ENCODE data around the gene SHISA5. TPM values are rescaled to one million over a fixed set of nuclear protein-coding genes. Genes with fewer than 3 reads are reported as not detected.

The SHISA5 gene
- total and polyA plus RNA-seq, 4 donors: 40.7 to 104 (median 75.8) TPM

GRCh38 chr3:48465531-48466378, 38.2 kb downstream of the SHISA5 start (continued):
- TF ChIP-seq YY1 (IDR thresholded peaks at IDR 0.05) (peak; percentile 71), RXRA (IDR thresholded peaks at IDR 0.05) (peak; percentile 54 to 59), ZBTB33 (IDR thresholded peaks at IDR 0.05) (no peak), JUND (IDR thresholded peaks at IDR 0.05) (peak; percentile 63 to 81), EGR1 (IDR thresholded peaks at IDR 0.05; ENCODE audit: low read depth in 2 of 2) (no peak), HNF4A (conservative IDR thresholded peaks at IDR 0.05) (peak in 1 of 2 donors; percentile 45), SP1 (IDR thresholded peaks at IDR 0.05) (peak; percentile 72), ATF3 (IDR thresholded peaks at IDR 0.05) (no peak), FOXA2 (IDR thresholded peaks at IDR 0.05) (no peak), HNF4G (IDR thresholded peaks at IDR 0.05) (no peak)

DNA sequence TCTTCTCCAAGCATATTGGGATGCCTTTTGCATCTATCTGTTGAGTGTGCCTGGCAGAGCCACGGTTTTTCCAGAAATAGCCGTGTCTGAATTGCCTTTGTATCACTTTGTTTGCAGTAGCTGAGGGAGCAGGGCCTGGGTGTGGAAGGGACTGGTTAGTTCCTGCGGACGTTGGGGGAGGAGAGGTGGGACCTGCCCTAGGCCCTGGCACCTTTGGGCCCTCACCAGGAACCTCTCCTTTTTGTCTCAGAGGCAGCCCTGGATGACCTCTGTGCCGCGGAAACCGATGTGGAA, 38.8 kb downstream of the SHISA5 start:
- no peaks in the 10 kb centered on the region for H3K27me3 ChIP-seq (ENCODE audit: control insufficient read depth in 4 of 4, insufficient read depth in 4 of 4, low read length in 3 of 4)
- H3K4me3 ChIP-seq (ENCODE audit: low read depth in 1 of 3, low read length in 3 of 3): no peak overlapping the region
- H3K9me3 ChIP-seq (ENCODE audit: control insufficient read depth in 4 of 4, low read length in 3 of 4): no peaks in the 10 kb centered on the region
- H3K4me1 ChIP-seq (ENCODE audit: control insufficient read depth in 4 of 4, insufficient read depth in 4 of 4, low read length in 3 of 4): peaks cover 15 to 52% (median 41%) of the 10 kb centered on the region in 4 donors
- peak overlapping the region; percentile 92 to 95 for H3K27ac ChIP-seq (ENCODE audit: low read depth in 1 of 2, low read length in 2 of 2)
- 20% methylated on average over 7 of the region's 7 CpGs for WGBS
- no peak for DNase-seq (ENCODE audit: low spot score)
- no peak overlapping the region for H3K9ac ChIP-seq (ENCODE audit: low read depth in 1 of 2, low read length in 2 of 2)
- H3K36me3 ChIP-seq (ENCODE audit: control insufficient read depth in 4 of 4, insufficient read depth in 3 of 4, low read depth in 1 of 4, low read length in 3 of 4): peaks cover 3 to 17% (median 13%) of the 10 kb centered on the region in 4 donors
- TF ChIP-seq TAF1 (conservative IDR thresholded peaks at IDR 0.05): no peak
- TF ChIP-seq RAD21 (IDR thresholded peaks at IDR 0.05): no peak
- TF ChIP-seq SP1 (IDR thresholded peaks at IDR 0.05): no peak
- TF ChIP-seq MAX (IDR thresholded peaks at IDR 0.05): no peak
- TF ChIP-seq CTCF (IDR thresholded peaks at IDR 0.05; ENCODE audit: low read depth, low read length, missing input control): no peak
- TF ChIP-seq HNF4A (conservative IDR thresholded peaks at IDR 0.05): no peak
- no peak for TF ChIP-seq NR2F2 (IDR thresholded peaks at IDR 0.05)
- no peak for TF ChIP-seq FOXA1 (IDR thresholded peaks at IDR 0.05)

GRCh38 chr3:48464713-48465221, 39.2 kb downstream of the SHISA5 start:
- DNase-seq (ENCODE audit: low spot score): no peak
- Histone ChIP-seq H3K36me3 (ENCODE audit: control insufficient read depth in 4 of 4, insufficient read depth in 3 of 4, low read depth in 1 of 4, low read length in 3 of 4) (peaks cover 5 to 21% (median 16%) of the 10 kb centered on the region in 4 donors), H3K9ac (ENCODE audit: low read depth in 1 of 2, low read length in 2 of 2) (no peak overlapping the region), H3K9me3 (ENCODE audit: control insufficient read depth in 4 of 4, low read length in 3 of 4) (no peaks in the 10 kb centered on the region), H3K27me3 (ENCODE audit: control insufficient read depth in 4 of 4, insufficient read depth in 4 of 4, low read length in 3 of 4) (no peaks in the 10 kb centered on the region), H3K4me1 (ENCODE audit: control insufficient read depth in 4 of 4, insufficient read depth in 4 of 4, low read length in 3 of 4) (peaks cover 15 to 48% (median 37%) of the 10 kb centered on the region in 4 donors), H3K27ac (ENCODE audit: low read depth in 1 of 2, low read length in 2 of 2) (peak overlapping the region; percentile 92 to 95), H3K4me3 (ENCODE audit: low read depth in 1 of 3, low read length in 3 of 3) (no peak overlapping the region)
- TF ChIP-seq HNF4A (conservative IDR thresholded peaks at IDR 0.05): no peak
- no peak for TF ChIP-seq ZBTB33 (IDR thresholded peaks at IDR 0.05)
- no peak for TF ChIP-seq SP1 (IDR thresholded peaks at IDR 0.05)
- TF ChIP-seq HNF4G (IDR thresholded peaks at IDR 0.05): no peak
- no peak for TF ChIP-seq FOXA1 (IDR thresholded peaks at IDR 0.05)
- WGBS: 97% methylated on average over 17 of the region's 17 CpGs
